Heart right ventricle (tissue), 16 donors: ENCODE measurements around the gene ATP11A. TPM values are rescaled to one million over a fixed set of nuclear protein-coding genes. Genes with fewer than 3 reads are reported as not detected.

Experiments used
- ATAC-seq, 8 donors: fragments of 200-7000 bp; cut with Tn5 transposase; one replicate each; pipeline ENCODE4 v1.9.1; 2020; ENCODE audit warnings: mild to moderate bottlenecking in 8 of 8, moderate library complexity in 8 of 8, moderate number of reproducible peaks in 1 of 8
- DNase-seq, 2 donors: peaks; one replicate each; pipeline ENCODE4 v3.0.0-alpha.2; 2020
- H3K27ac ChIP-seq, 10 donors: fragments of 200-600 bp; sonication (generic) in 2 of 10; one replicate each; pipeline versions ENCODE4 v1.5.0 to v1.8.0; 2020 to 2022; ENCODE audit warnings: mild to moderate bottlenecking in 3 of 10
- H3K27me3 ChIP-seq, 7 donors: fragments of 200-600 bp; one replicate each; pipeline ENCODE4 v1.8.0; 2021 to 2022; ENCODE audit warnings: mild to moderate bottlenecking in 2 of 7
- H3K36me3 ChIP-seq, 9 donors: fragments of 200-600 bp; sonication (generic) in 1 of 9; one replicate each; pipeline versions ENCODE4 v1.5.0 to v1.8.0; 2020 to 2022; ENCODE audit warnings: mild to moderate bottlenecking in 2 of 9
- H3K4me1 ChIP-seq, 9 donors: fragments of 200-600 bp; sonication (generic) in 1 of 9; one replicate each; pipeline versions ENCODE4 v1.5.0 to v1.8.0; 2020 to 2022; ENCODE audit warnings: mild to moderate bottlenecking in 4 of 9
- H3K4me3 ChIP-seq, 10 donors: fragments of 200-600 bp; sonication (generic) in 2 of 10; one replicate each; pipeline versions ENCODE4 v1.5.0 to v1.8.0; 2020 to 2022; ENCODE audit warnings: mild to moderate bottlenecking in 7 of 10, moderate library complexity in 2 of 10
- H3K9me3 ChIP-seq, 11 donors: fragments of 200-600 bp in 10 of 11; sonication (generic) in 2 of 11; one replicate each; pipeline versions ENCODE4 v1.5.0 to v1.8.0; 2013 to 2022; ENCODE audit warnings: mild to moderate bottlenecking in 2 of 11, control low read depth in 1 of 11, moderate library complexity in 1 of 11
- CTCF ChIP-seq, 9 donors: fragments of 200-600 bp; sonication (generic) in 2 of 9; IDR thresholded peaks; one replicate each; pipeline versions ENCODE4 v1.5.0 to v1.8.0; 2021 to 2022; ENCODE audit warnings: antibody characterized with exemption in 9 of 9, mild to moderate bottlenecking in 5 of 9, moderate library complexity in 1 of 9
- WGBS, 2 donors: extraction: QIAGEN DNeasy Blood & Tissue Kit; methylation state at CpG; one replicate each; pipeline ENCODE4 v1.1.7; 2013; ENCODE audit warnings: inconsistent platforms in 1 of 2; 5-methylcytosine and 5-hydroxymethylcytosine counted together
- intact Hi-C, 10 donors: fragments of 100-400 bp; cut with DNase I; formaldehyde crosslinking; loops; one replicate each; pipeline versions ENCODE4 v1.11.1 to v1.14.2; 2022
- polyA plus RNA-seq, 2 donors: library from polyadenylated mRNA; stranded (reverse); fragments of 200-250 nt; gene quantifications; one replicate each; pipeline ENCODE4 v1.2.3, GENCODE V29; 2013
- total RNA-seq, 10 donors: library from RNA; stranded (reverse); fragmentation: NEBNext Ultra II Directional in 3 of 10; extraction: Animal tissue kit (Norgen Biotek cat#: 25700) in 3 of 10; gene quantifications; one replicate each; pipeline versions ENCODE4 v1.2.1 to v1.2.4, GENCODE V29; 2021 to 2023
- donor health status: Arrhythmogenic right ventricular cardiomyopathy.
- donor health status: ischemic (EF 13 %, LVEDD 7.1; RV severe dilation, severe dysfunction).
- donor health status: healthy with polysubstance abuse.
- donor health status: DM: no; HTN: yes; CAD: no.
- donor health status: DM: no; HTN: no; CAD: no.
- donor health status: ischemic (EF 25% LVEDD 6.9; RV normal size, moderate dysfunction).
- donor health status: ischemic (EF 25% LVEDD 5.7; RV mildly dilated, moderate dysfunction).
- donor health status: healthy.
- donor health status: DM: yes; HTN: yes; CAD: no.
- donor health status: Ischemic cardiomyopathy.
- donor health status: ischemic (EF 35%, LVEDD 5.7; RV mildly dilated, moderate dysfunction).
- donor health status: nonischemic (EF 11% LVEDD 7.7; RV severe dilation, severe dysfunction).
- donor health status: DM: yes; HTN: yes; CAD: no.
- donor health status: PGD.
- donor health status: ischemic (EF 29% LVEDD 5.4; RV normal size, mild dysfunction).
- donor health status: nonischemic (EF 23%, LVEDD 6.1; RV moderate dilation, normal function).

Gene ATP11A
- total and polyA plus RNA-seq, 12 donors, result 20.0 to 164 (median 107) TPM

DNA sequence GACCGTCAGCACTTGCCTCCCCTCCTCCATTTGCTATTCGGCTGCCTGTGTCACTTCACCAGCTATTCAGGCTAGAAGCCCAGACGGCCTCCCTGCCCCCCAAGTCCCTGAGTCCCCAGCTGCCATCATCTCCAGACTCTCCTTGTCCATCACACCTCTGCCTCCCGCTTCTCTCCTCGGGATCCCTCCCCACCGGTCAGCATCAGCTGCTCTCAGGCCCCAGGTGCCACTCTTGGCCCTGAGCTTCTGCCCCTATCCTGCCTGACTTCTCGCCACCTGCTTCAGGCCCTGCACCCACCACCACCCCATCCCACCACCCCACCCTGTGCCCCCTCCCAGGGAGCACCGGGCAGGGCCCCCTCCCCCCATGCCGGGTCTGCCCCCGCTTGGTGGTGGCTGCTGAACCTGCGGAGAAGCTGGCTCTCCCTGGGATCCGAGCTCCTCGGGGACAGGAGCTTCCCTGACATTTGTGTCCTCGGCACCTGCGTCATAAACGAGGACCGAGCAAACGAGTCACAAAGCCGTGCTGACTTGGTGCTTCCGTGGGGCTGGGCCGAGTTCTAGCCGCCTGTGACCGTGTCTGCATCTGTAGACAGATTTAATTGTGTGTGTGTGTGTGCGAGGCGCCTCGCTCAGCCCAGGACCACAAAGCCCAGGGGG is 208.9 kb downstream of the ATP11A start:
- H3K4me3 ChIP-seq, result no peak overlapping the region
- no peak for DNase-seq
- WGBS, 2 donors, result 83 to 86% methylated on average over 26 of the region's 26 CpGs
- peaks cover 3 to 16% (median 14%) of the 10 kb centered on the region in 9 donors for H3K4me1 ChIP-seq
- no peak for ATAC-seq
- intact Hi-C loops, result no loop called here
- no peak overlapping the region for H3K27ac ChIP-seq
- peaks cover 0 to 40% (median 14%) of the 10 kb centered on the region in 7 donors for H3K27me3 ChIP-seq
- no peak for TF ChIP-seq CTCF (IDR thresholded peaks at IDR 0.05)
- no peaks in the 10 kb centered on the region for H3K36me3 ChIP-seq
- no peaks in the 10 kb centered on the region for H3K9me3 ChIP-seq

DNA sequence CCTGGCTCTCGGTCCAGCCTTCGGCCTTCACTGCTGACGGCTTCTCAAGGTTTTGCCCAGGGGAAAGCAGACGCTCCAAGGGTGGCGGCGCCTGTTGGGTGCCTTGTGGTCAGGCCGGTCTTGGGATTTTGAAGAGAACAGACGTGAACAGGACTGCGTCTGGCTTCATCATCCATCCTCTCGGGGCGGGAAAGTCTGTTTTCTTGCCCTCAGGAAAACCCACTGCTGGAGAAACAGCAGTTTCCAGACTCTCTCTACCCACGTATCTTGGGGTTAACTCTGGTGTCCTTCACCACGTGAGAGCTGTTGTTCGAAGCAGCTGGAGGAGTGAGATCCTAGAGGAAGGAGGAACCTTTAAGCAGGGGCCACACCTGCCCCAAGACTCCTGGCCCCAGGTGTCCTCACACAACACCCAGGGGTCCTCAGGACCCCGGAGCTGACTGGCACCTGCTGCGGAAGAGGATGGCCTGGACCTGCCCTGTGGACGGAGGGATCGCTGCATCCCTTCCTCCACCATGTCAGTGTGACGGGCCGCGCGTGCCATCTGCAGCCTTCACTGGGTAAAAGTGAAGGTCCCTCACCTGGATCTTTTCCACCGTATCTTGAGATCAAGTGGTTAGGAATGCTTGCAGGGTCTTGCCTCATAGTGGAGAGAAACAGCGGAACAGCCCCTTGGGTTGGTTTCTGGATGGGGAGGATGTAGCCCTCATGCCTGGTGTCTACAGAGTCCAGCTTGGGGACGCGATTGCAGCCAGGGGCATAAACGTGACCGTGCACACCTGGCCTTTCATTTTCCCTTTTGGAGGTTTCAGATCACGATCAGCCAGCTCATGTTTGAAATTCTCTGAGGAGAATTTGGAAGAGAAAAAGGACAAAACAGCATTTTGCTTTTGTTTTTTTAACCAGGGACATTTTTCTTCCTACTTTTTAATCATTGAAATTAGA is 209.7 kb downstream of the ATP11A start:
- Histone ChIP-seq H3K4me1 (peaks cover 2 to 12% (median 9%) of the 10 kb centered on the region in 9 donors), H3K4me3 (no peak overlapping the region), H3K27ac (no peak overlapping the region), H3K9me3 (peaks cover 0 to 5% (median 0%) of the 10 kb centered on the region in 11 donors), H3K36me3 (no peaks in the 10 kb centered on the region), H3K27me3 (peaks cover 0 to 33% (median 11%) of the 10 kb centered on the region in 7 donors)
- TF ChIP-seq CTCF (IDR thresholded peaks at IDR 0.05), result no peak
- no peak for ATAC-seq
- WGBS, 2 donors, result 86 to 88% methylated on average over 29 of the region's 29 CpGs
- intact Hi-C loops, result no loop called here
- DNase-seq, result no peak

DNA sequence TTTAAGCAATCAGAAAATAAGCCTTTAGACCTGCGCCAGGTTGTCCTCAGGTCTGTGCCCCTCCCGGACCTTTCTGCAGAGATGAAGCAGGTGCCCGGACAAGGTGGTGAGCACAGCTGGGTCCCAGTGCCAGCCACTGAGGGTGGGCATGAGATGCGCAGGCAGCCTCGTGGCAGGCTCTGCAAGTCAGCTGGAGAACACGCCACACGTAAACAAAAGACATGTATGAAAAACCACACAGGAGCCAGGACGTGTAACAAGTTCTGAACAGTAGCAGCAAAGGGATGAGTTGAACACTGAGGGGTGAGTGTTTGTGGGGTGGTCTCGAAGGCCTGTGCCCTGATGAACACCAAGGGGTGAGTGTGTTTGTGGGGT is 210.4 kb downstream of the ATP11A start:
- peaks cover 0 to 12% (median 0%) of the 10 kb centered on the region in 11 donors for H3K9me3 ChIP-seq
- TF ChIP-seq CTCF (IDR thresholded peaks at IDR 0.05), result no peak
- peaks cover 0 to 26% (median 4%) of the 10 kb centered on the region in 7 donors for H3K27me3 ChIP-seq
- intact Hi-C loops, result no loop called here
- H3K4me1 ChIP-seq, result peaks cover 0 to 5% (median 3%) of the 10 kb centered on the region in 9 donors
- WGBS, 2 donors, result 94% methylated on average over 9 of the region's 9 CpGs
- no peak overlapping the region for H3K27ac ChIP-seq
- DNase-seq, result no peak
- H3K4me3 ChIP-seq, result no peak overlapping the region
- ATAC-seq, result no peak
- no peaks in the 10 kb centered on the region for H3K36me3 ChIP-seq

GRCh38 chr13:112900691-112901091 is 210.9 kb downstream of the ATP11A start:
- ATAC-seq, result no peak
- no peak for DNase-seq
- WGBS, 2 donors, result 91 to 93% methylated on average over 8 of the region's 8 CpGs

More at GRCh38 chr13:112900691-112901091, 210.9 kb downstream of the ATP11A start:
- Histone ChIP-seq H3K4me1 (peaks cover 0 to under 1% (median 0%) of the 10 kb centered on the region in 9 donors), H3K9me3 (peaks cover 0 to 17% (median 0%) of the 10 kb centered on the region in 11 donors), H3K4me3 (no peak overlapping the region), H3K36me3 (no peaks in the 10 kb centered on the region), H3K27me3 (peaks cover 0 to 22% (median 0%) of the 10 kb centered on the region in 7 donors), H3K27ac (no peak overlapping the region)
- TF ChIP-seq CTCF (IDR thresholded peaks at IDR 0.05), result no peak
- intact Hi-C loops, result no loop called here
